IPS-18c (cell line): ENCODE results near the gene CCDC8.
A peak's percentile ranks its signal among the peaks of the same experiment; 100 is the strongest.
"Not testable (repeated sequence)": the region's sequence is repeated elsewhere in the genome, so short reads cannot be mapped to it uniquely, and the experiment has no call there.

Experiments used
- H3K4me3 ChIP-seq: 2 replicates; pipeline ENCODE4 v1.7.0; 2013; ENCODE audit warnings: low read depth, mild to moderate bottlenecking, low read length, moderate library complexity; ENCODE audit not compliant: insufficient read depth
- H3K9me3 ChIP-seq: one replicate; pipeline ENCODE4 v1.6.1; 2013; ENCODE audit warnings: mild to moderate bottlenecking, low read length, moderate library complexity; ENCODE audit not compliant: control insufficient read depth, insufficient read depth

The CCDC8 gene, protein sequence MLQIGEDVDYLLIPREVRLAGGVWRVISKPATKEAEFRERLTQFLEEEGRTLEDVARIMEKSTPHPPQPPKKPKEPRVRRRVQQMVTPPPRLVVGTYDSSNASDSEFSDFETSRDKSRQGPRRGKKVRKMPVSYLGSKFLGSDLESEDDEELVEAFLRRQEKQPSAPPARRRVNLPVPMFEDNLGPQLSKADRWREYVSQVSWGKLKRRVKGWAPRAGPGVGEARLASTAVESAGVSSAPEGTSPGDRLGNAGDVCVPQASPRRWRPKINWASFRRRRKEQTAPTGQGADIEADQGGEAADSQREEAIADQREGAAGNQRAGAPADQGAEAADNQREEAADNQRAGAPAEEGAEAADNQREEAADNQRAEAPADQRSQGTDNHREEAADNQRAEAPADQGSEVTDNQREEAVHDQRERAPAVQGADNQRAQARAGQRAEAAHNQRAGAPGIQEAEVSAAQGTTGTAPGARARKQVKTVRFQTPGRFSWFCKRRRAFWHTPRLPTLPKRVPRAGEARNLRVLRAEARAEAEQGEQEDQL

DNA sequence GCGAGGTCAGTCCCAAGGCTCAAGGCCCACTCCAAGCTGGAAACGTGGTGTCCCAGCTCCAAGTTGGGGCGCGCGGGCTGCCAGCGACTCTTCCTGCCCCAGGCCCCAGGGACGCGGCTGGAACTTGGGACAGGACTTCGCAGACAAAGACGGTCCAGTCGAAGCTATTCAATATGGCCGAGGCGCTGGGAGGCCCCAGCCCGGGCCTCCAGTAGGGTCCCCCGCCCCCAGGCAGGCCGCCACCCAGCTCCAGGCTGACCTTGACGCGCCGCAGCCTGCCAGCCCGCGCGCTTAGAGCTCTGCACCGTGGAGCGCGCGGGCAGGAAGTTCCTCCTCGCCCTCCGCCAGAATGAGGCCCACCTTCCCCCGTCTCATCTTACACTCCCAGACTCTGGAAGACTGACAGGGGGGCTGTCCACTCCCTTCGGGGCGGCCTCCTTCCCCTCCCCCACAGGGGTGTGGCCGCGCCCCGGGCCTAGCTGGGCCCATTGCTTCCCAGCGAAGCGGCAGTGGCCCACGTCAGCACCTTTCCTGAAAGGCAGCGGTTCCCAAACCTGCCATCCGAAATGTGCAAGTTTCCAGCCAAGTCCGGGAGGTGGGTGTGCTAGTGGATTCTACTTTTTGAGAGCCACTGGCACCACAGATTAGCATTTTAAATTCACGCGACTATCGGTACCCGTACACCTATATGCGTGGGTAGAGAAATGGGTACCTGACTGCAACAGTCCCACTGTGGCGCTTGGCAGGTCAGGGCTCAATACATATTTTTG is at the start of gene CCDC8:
Gene CCDC8 (minus strand): TSS at position 303 of the 770 bp plus-strand sequence. CDS start 754 bp downstream, outside the sequence.
- H3K4me3 ChIP-seq = peak within 1 kb of the TSS; percentile 77
- H3K9me3 ChIP-seq = no peaks in the 10 kb centered on the region

DNA sequence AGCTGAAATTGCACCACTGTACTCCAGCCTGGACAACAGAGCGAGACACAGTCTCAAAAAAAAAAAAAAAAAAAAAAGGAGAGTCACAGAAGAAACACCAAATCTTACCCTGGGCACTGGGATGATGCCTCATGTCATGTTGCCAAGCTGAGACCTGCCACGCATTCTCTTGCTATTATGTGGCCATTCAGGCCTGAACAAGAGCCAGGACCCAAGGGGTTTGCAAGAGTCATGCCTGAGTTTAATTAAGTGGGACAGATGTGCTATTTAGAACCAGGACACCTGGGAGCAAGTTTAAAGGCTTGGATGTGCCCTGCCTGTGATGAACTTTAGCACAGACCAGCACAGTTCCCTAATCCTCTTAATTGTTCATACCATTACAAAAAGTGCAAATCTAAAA is 48.2 kb upstream of the CCDC8 start:
- H3K4me3 ChIP-seq = no peak overlapping the region
- peaks cover 2% of the 10 kb centered on the region for H3K9me3 ChIP-seq

DNA sequence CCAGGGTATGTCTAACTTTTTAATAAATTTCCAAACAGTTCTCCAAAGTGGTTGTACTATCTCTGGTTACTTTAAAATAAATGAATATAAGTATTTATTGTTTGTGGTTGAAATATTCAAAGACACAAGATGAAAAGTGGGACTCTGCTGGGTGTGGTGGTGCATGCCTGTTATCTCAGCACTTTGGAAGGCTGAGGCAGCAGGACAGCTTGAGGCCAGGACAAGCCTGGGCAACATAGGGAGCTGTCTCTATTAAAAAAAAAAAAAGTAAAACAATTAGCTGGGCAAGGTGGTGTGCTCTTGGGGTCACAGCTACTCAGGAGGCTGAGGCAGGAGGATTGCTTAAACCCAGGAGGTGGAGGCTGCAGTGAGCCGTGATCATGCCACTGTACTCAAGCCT is 47.6 kb upstream of the CCDC8 start:
- H3K4me3 ChIP-seq = no peak overlapping the region
- H3K9me3 ChIP-seq = peaks cover 2% of the 10 kb centered on the region

GRCh38 chr19:46460055-46460454 is 46.7 kb upstream of the CCDC8 start:
- peaks cover 2% of the 10 kb centered on the region for H3K9me3 ChIP-seq
- no peak overlapping the region for H3K4me3 ChIP-seq

- no peak overlapping the region for H3K4me3 ChIP-seq
- H3K9me3 ChIP-seq = no peaks in the 10 kb centered on the region
Measured at GRCh38 chr19:46456930-46457329, 43.6 kb upstream of the CCDC8 start.

GRCh38 chr19:46454244-46454643 is 40.9 kb upstream of the CCDC8 start:
- no peak overlapping the region for H3K4me3 ChIP-seq
- no peaks in the 10 kb centered on the region for H3K9me3 ChIP-seq

- no peaks in the 10 kb centered on the region for H3K9me3 ChIP-seq
- H3K4me3 ChIP-seq = no peak overlapping the region
Measured at GRCh38 chr19:46453661-46454060, 40.3 kb upstream of the CCDC8 start.

DNA sequence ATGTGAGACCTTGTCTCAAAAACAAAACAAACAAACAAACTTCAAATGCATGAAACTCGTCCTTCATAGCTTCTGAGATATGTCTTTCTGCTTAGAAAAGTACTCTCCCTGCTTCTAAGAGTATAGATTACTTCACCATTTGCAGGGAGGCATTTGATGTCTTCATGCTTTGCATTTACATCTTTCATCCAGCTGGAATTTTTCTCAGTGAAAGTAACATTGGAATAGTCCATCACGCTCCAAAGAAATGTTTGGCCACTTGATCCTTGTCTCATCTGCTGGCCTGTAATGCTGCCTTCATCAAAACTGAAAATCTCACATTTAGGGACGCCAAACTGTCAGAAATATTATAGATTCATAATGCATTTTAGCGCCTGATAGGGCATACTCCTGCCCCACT is 38.8 kb upstream of the CCDC8 start:
- no peak overlapping the region for H3K4me3 ChIP-seq

DNA sequence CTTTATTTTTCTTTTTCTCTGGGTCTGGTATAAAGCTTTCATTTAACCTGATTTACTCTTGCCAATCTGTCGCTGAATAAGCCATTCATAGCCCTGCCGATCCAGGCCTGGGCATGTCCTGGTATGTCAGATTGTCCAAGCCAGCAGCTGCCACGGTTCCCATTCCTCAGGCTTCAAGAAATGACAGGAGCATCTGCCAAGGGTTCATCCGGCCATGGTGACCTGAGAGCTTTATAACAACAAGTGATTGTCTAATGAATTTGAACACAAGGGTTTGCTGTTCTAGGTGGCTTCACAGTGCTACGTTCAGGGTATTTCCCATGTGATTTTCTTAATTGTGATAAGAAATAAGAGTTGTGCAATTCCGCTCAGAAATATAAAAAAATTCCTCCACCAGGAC is 38.0 kb upstream of the CCDC8 start:
- Histone ChIP-seq H3K4me3 (no peak overlapping the region), H3K9me3 (no peaks in the 10 kb centered on the region)

More for the DNA sequence above, 38.8 kb upstream of the CCDC8 start:
- H3K9me3 ChIP-seq = no peaks in the 10 kb centered on the region

DNA sequence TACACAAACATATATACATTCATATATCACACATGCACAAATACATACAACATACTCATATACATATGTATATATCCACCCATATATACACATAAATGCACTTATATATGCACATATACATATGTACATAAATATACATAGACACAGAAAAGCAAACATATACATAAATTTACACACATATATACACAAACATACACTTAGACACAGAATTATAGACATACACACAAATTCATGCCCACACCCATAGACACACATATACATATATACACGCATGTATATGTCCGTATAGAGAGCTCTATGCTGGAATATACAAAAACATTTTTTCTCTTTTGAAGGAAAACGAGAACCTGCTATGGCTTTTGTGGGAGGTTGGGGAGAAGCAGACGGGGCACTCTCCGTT is 37.4 kb upstream of the CCDC8 start:
- H3K4me3 ChIP-seq = no peak overlapping the region
- no peaks in the 10 kb centered on the region for H3K9me3 ChIP-seq

DNA sequence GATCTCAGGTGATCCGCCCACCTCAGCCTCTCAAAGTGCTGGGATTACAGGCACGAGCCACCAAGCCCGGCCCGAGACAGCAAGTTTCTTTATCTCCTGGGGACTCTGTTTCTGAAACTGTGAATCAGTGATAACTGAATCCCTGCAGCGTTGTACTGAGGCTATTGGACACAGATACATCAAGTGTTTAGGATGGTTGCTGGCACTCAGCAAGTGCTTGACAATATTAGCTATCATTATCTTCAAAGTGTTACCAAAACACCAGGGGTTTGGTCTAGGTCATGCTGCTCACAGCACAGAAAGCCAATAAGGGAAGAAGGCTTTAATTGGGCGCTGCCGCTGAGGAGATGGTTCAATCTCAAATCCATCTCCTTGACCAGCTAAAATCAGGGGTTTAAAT is 35.9 kb upstream of the CCDC8 start:
- Histone ChIP-seq H3K9me3 (no peaks in the 10 kb centered on the region), H3K4me3 (no peak overlapping the region)

DNA sequence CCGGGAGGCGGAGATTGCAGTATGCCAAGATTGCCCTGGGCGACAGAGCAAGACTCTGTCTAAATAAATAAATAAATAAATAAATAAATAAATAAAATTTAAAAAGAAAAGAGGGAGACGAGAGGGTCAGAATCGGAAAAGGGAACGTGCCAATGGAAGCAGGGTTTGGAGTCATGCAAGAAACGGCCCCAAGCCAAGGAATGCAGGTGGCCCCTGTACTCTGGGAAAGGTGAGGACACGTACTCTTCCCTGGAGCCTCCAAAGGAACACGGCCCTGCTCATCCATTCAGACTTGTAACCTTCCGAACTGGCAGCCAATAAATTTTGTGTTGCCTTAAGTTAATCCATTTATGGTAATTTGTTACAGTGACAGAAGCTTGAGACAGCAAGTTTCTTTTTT is 35.2 kb upstream of the CCDC8 start:
- Histone ChIP-seq H3K4me3 (no peak overlapping the region), H3K9me3 (no peaks in the 10 kb centered on the region)

- H3K9me3 ChIP-seq = no peaks in the 10 kb centered on the region
- H3K4me3 ChIP-seq = no peak overlapping the region
Measured at GRCh38 chr19:46447824-46448223, 34.5 kb upstream of the CCDC8 start.

- Histone ChIP-seq H3K9me3 (no peaks in the 10 kb centered on the region), H3K4me3 (no peak overlapping the region)
Measured at GRCh38 chr19:46447006-46447405, 33.6 kb upstream of the CCDC8 start.

- no peaks in the 10 kb centered on the region for H3K9me3 ChIP-seq
- no peak overlapping the region for H3K4me3 ChIP-seq
Measured at GRCh38 chr19:46446021-46446420, 32.7 kb upstream of the CCDC8 start.

- Histone ChIP-seq H3K9me3 (no peaks in the 10 kb centered on the region), H3K4me3 (no peak overlapping the region)
Measured at GRCh38 chr19:46442808-46443450, 29.6 kb upstream of the CCDC8 start.

DNA sequence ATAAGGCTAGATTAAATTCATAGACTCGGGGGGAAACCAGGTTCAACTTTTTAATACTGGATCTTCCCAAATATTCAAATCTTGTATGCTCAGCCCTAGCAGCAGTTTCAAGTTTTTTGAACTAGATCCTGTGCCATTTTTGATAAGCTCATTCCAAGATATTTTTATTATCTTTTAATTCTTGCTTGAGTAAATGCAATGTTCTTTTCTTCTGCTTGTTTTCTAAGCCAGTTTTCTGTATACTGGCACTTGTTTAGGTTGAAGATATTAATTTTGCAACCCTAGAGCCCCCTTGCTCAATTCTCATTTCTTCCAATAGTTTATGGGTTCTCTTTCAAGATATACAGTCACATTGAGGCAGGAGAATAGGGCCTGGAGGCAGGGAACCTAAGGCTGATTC is 28.5 kb upstream of the CCDC8 start:
- Histone ChIP-seq H3K4me3 (no peak overlapping the region), H3K9me3 (no peaks in the 10 kb centered on the region)

GRCh38 chr19:46435689-46436088 is 22.3 kb upstream of the CCDC8 start:
- not testable (repeated sequence) for H3K4me3 ChIP-seq

More at GRCh38 chr19:46435689-46436088, 22.3 kb upstream of the CCDC8 start:
- not testable (repeated sequence) for H3K9me3 ChIP-seq
